H1 (cell line): ENCODE data around the gene CD46. TPM values are rescaled to one million over a fixed set of nuclear protein-coding genes. Genes with fewer than 3 reads are reported as not detected.

Experiments
- CTCF ChIA-PET: fragments of 300-600 bp; sonication (Branson Sonifier 250); formaldehyde crosslinking; loops from one replicate; lab custom pipeline; 2021; ENCODE audit not compliant: partially characterized antibody; lab: Charles Lee
- POLR2A ChIA-PET: fragments of 300-600 bp; sonication (Branson Sonifier 250); formaldehyde crosslinking; loops from one replicate; lab custom pipeline; 2021; ENCODE audit warnings: inconsistent platforms; ENCODE audit not compliant: partially characterized antibody; lab: Charles Lee
- DNase-seq, 2 experiments: peaks; one replicate each; pipeline versions ENCODE4 v3.0.0 to v3.0.0-alpha.2; 2010 to 2022; ENCODE audit warnings: low spot score in 2 of 2, low read depth in 1 of 2, mixed read lengths in 1 of 2
- FAIRE-seq: peaks from 2 replicates; lab custom pipeline; 2011; peaks lifted over from hg19 to GRCh38; lab: Jason Lieb, UNC
- H2AFZ ChIP-seq: 2 replicates; pipeline ENCODE4 v1.8.1; 2012; ENCODE audit warnings: low read length, inconsistent platforms
- H2AK5ac ChIP-seq: 2 replicates; pipeline ENCODE4 v1.6.1; 2013; ENCODE audit warnings: low read depth, low read length
- H2BK120ac ChIP-seq: replicated peaks from 2 replicates; pipeline ENCODE3; 2013; ENCODE audit warnings: low read depth, low read length, inconsistent platforms
- H2BK12ac ChIP-seq: 2 replicates; pipeline ENCODE4 v1.6.1; 2013; ENCODE audit warnings: low read depth, low read length
- H2BK15ac ChIP-seq: 2 replicates; pipeline ENCODE4 v1.6.1; 2013; ENCODE audit warnings: low read length
- H2BK20ac ChIP-seq: 2 replicates; pipeline ENCODE4 v1.6.1; 2013; ENCODE audit warnings: low read length
- H2BK5ac ChIP-seq: 2 replicates; pipeline ENCODE4 v1.6.1; 2013; ENCODE audit warnings: low read depth, low read length
- H3K14ac ChIP-seq: 2 replicates; pipeline ENCODE4 v1.6.1; 2013; ENCODE audit warnings: inconsistent platforms; ENCODE audit not compliant: insufficient read length
- H3K18ac ChIP-seq: 2 replicates; pipeline ENCODE4 v1.6.1; 2013; ENCODE audit warnings: low read length; ENCODE audit errors: extremely low read depth
- H3K23ac ChIP-seq: 2 replicates; pipeline ENCODE4 v1.6.1; 2013; ENCODE audit warnings: inconsistent platforms; ENCODE audit not compliant: insufficient read length
- H3K23me2 ChIP-seq: 2 replicates; pipeline ENCODE4 v1.6.1; 2013; ENCODE audit warnings: low read depth, low read length
- H3K27ac ChIP-seq: 2 replicates; pipeline ENCODE4 v1.6.1; 2011; ENCODE audit warnings: low read depth, low read length, inconsistent platforms
- H3K27me3 ChIP-seq, 4 experiments: replicated peaks in 1 of 4; 1 replicate in 1 of 4; 2 replicates in 3 of 4; pipeline versions ENCODE4 v1.6.1 to v1.8.1; 2011 to 2013; ENCODE audit warnings: low read length in 3 of 4, mild to moderate bottlenecking in 3 of 4, inconsistent platforms in 2 of 4, mixed read lengths in 2 of 4, moderate library complexity in 1 of 4; ENCODE audit not compliant: control insufficient read depth in 3 of 4, insufficient read depth in 3 of 4; ENCODE audit errors: extremely low read depth in 1 of 4
- H3K36me3 ChIP-seq, 4 experiments: 2 replicates each; pipeline versions ENCODE4 v1.6.1 to v1.8.1; 2011 to 2013; ENCODE audit warnings: mild to moderate bottlenecking in 4 of 4, low read length in 3 of 4, moderate library complexity in 2 of 4, control low read depth in 1 of 4, inconsistent platforms in 1 of 4; ENCODE audit not compliant: insufficient read depth in 4 of 4, control insufficient read depth in 2 of 4
- H3K4ac ChIP-seq: replicated peaks from 2 replicates; pipeline ENCODE3; 2013; ENCODE audit warnings: low read length, low read depth, mixed read lengths, inconsistent platforms; ENCODE audit not compliant: insufficient read length
- H3K4me1 ChIP-seq, 4 experiments: replicated peaks in 1 of 4; 1 replicate in 1 of 4; 2 replicates in 3 of 4; pipeline versions ENCODE4 v1.6.1 to v1.8.1; 2011 to 2013; ENCODE audit warnings: low read length in 3 of 4, inconsistent platforms in 2 of 4, mixed read lengths in 1 of 4; ENCODE audit not compliant: insufficient read depth in 4 of 4, control insufficient read depth in 3 of 4
- H3K4me2 ChIP-seq, 2 experiments: 2 replicates each; pipeline versions ENCODE4 v1.6.1 to v1.8.1; 2011 to 2013; ENCODE audit warnings: low read depth in 2 of 2, low read length in 2 of 2, control low read depth in 1 of 2, inconsistent platforms in 1 of 2, mild to moderate bottlenecking in 1 of 2; ENCODE audit not compliant: insufficient read depth in 1 of 2
- H3K4me3 ChIP-seq, 4 experiments: fragments of 200-600, 300-600 bp in 1 of 4; sonication (generic), shearing (Covaris generic), sonication (Bioruptor Twin) in 1 of 4; 2 replicates each; pipeline versions ENCODE4 v1.5.1 to v1.8.1; 2011 to 2016; ENCODE audit warnings: low read length in 4 of 4, low read depth in 3 of 4, control low read depth in 2 of 4, inconsistent platforms in 2 of 4, mild to moderate bottlenecking in 2 of 4, mixed read lengths in 1 of 4, moderate library complexity in 1 of 4; ENCODE audit not compliant: insufficient read depth in 2 of 4; ENCODE audit errors: extremely low read depth in 1 of 4
- H3K56ac ChIP-seq: replicated peaks from 2 replicates; pipeline ENCODE3; 2013; ENCODE audit warnings: low read depth, mild to moderate bottlenecking, mixed read lengths, low read length, inconsistent platforms; ENCODE audit not compliant: insufficient read length
- H3K79me1 ChIP-seq: 2 replicates; pipeline ENCODE4 v1.6.1; 2013; ENCODE audit warnings: low read depth, low read length, control low read depth
- H3K79me2 ChIP-seq, 2 experiments: 2 replicates each; pipeline versions ENCODE4 v1.6.1 to v1.8.1; 2012 to 2013; ENCODE audit warnings: low read length in 2 of 2, mild to moderate bottlenecking in 2 of 2, inconsistent platforms in 1 of 2; ENCODE audit not compliant: insufficient read depth in 2 of 2, control insufficient read depth in 1 of 2
- H3K9ac ChIP-seq, 4 experiments: replicated peaks in 1 of 4; 1 replicate in 1 of 4; 2 replicates in 3 of 4; pipeline versions ENCODE4 v1.6.1 to v1.8.1; 2011 to 2013; ENCODE audit warnings: low read depth in 3 of 4, low read length in 3 of 4, control low read depth in 2 of 4, mild to moderate bottlenecking in 2 of 4, moderate library complexity in 2 of 4, inconsistent platforms in 1 of 4; ENCODE audit errors: extremely low read depth in 1 of 4
- H3K9me3 ChIP-seq, 2 experiments: 2 replicates each; pipeline versions ENCODE4 v1.6.1 to v1.8.1; 2012 to 2013; ENCODE audit warnings: mild to moderate bottlenecking in 2 of 2, moderate library complexity in 2 of 2, control low read depth in 1 of 2, inconsistent platforms in 1 of 2, low read depth in 1 of 2, low read length in 1 of 2, mixed read lengths in 1 of 2; ENCODE audit not compliant: insufficient read depth in 2 of 2
- H4K20me1 ChIP-seq, 2 experiments: replicated peaks in 1 of 2; 2 replicates each; pipeline versions ENCODE3 to v1.8.1; 2011 to 2013; ENCODE audit warnings: inconsistent platforms in 2 of 2, low read length in 2 of 2, mild to moderate bottlenecking in 1 of 2; ENCODE audit not compliant: insufficient read depth in 2 of 2, control insufficient read depth in 1 of 2
- H4K5ac ChIP-seq: 2 replicates; pipeline ENCODE4 v1.6.1; 2013; ENCODE audit warnings: low read length, low read depth, mixed read lengths, inconsistent platforms; ENCODE audit not compliant: insufficient read length
- H4K8ac ChIP-seq: 2 replicates; pipeline ENCODE4 v1.8.0; 2013; ENCODE audit warnings: mild to moderate bottlenecking, moderate library complexity, low read length, inconsistent platforms; ENCODE audit not compliant: insufficient read depth; ENCODE audit errors: extremely low read depth
- H4K91ac ChIP-seq: replicated peaks from 2 replicates; pipeline ENCODE3; 2013; ENCODE audit warnings: low read length, mixed read lengths, inconsistent platforms; ENCODE audit not compliant: insufficient read length
- CEBPB ChIP-seq: IDR thresholded peaks from 2 replicates; pipeline ENCODE4 v1.6.1; 2012; ENCODE audit warnings: low read depth, low read length
- JUND ChIP-seq: IDR thresholded peaks from 2 replicates; pipeline ENCODE4 v1.6.1; 2011; ENCODE audit warnings: mild to moderate bottlenecking, improper control_type of control experiment, low read length
- WGBS, 2 experiments: shearing (Covaris generic) in 1 of 2; methylation state at CpG; one replicate each; pipeline versions ENCODE4 v1.1.6 to v1.1.7; 2013 to 2015; ENCODE audit warnings: low lambda C conversion rate in 2 of 2, mixed read lengths in 2 of 2, inconsistent platforms in 1 of 2, low coverage in 1 of 2, missing lambda C conversion rate in 1 of 2; ENCODE audit not compliant: insufficient replicate concordance in 2 of 2, insufficient coverage in 1 of 2, insufficient read length in 1 of 2; ENCODE audit errors: extremely low coverage in 1 of 2, missing lambda C conversion rate in 1 of 2; 5-methylcytosine and 5-hydroxymethylcytosine counted together
- polyA plus RNA-seq, 7 experiments: library from polyadenylated mRNA; depleted of rRNA in 3 of 7; stranded (reverse) in 5 of 7; unstranded in 2 of 7; fragments of >200 nt in 5 of 7; fragments of 200-250 nt in 2 of 7; gene quantifications; 1 replicate in 5 of 7; 2 replicates in 1 of 7; 4 replicates in 1 of 7; pipeline versions ENCODE4 v1.2.1 to v1.2.3, GENCODE V29; 2011 to 2013; ENCODE audit warnings: missing spikeins in 2 of 7, mixed read lengths in 2 of 7
- total RNA-seq: library from RNA; stranded (reverse); fragmentation: NEBNext Ultra II Directional; extraction: Animal tissue kit (Norgen Biotek cat#: 25700); gene quantifications from 2 replicates; pipeline ENCODE4 v1.2.1, GENCODE V29; 2021
- TF ChIP-seq, protein P1 (sequence below): IDR thresholded peaks from 2 replicates; pipeline ENCODE4 v1.6.1; 2012; ENCODE audit warnings: low read length, inconsistent platforms

Gene CD46
- total and polyA plus RNA-seq, 2 of the 8 experiments (the other 6 are each of a cell fraction or from before 2014, with no cell fraction given): 60.9 to 113 TPM

- no peak overlapping the region for H4K91ac ChIP-seq
- CTCF ChIA-PET: interaction anchor here (0.8 to 1.5 kb wide), 6 partner anchors 11 to 302 kb away, joined by 3 to 6 read pairs (median 3); no protein-coding TSS in a partner anchor
- no peaks in the 10 kb centered on the region for H3K79me1 ChIP-seq
- H3K4me1 ChIP-seq: no peaks in the 10 kb centered on the region
- no peak overlapping the region for H3K14ac ChIP-seq
- H3K4ac ChIP-seq: no peak overlapping the region
- TF ChIP-seq JUND (no peak), CEBPB (peak; percentile 90)
- TF ChIP-seq, protein P1, sequence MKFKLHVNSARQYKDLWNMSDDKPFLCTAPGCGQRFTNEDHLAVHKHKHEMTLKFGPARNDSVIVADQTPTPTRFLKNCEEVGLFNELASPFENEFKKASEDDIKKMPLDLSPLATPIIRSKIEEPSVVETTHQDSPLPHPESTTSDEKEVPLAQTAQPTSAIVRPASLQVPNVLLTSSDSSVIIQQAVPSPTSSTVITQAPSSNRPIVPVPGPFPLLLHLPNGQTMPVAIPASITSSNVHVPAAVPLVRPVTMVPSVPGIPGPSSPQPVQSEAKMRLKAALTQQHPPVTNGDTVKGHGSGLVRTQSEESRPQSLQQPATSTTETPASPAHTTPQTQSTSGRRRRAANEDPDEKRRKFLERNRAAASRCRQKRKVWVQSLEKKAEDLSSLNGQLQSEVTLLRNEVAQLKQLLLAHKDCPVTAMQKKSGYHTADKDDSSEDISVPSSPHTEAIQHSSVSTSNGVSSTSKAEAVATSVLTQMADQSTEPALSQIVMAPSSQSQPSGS: no peak
- TF ChIP-seq, all 59 proteins: peak for 1
- WGBS, 2 experiments: 84% methylated on average over 5 of the region's 5 CpGs; no CpG with 5 or more reads in 1 of the 2 experiments
- no peak overlapping the region for H3K4me2 ChIP-seq
- no peak overlapping the region for H3K4me3 ChIP-seq
- H2AK5ac ChIP-seq: no peak overlapping the region
- H3K9me3 ChIP-seq: no peaks in the 10 kb centered on the region
- H2BK12ac ChIP-seq: no peak overlapping the region
- no peak overlapping the region for H3K9ac ChIP-seq
- no peaks in the 10 kb centered on the region for H3K23me2 ChIP-seq
- no peaks in the 10 kb centered on the region for H4K20me1 ChIP-seq
- POLR2A ChIA-PET: no interaction called here
- no peaks in the 10 kb centered on the region for H3K27me3 ChIP-seq
- no peaks in the 10 kb centered on the region for H3K36me3 ChIP-seq
- no peak overlapping the region for H3K56ac ChIP-seq
- FAIRE-seq (no peak), DNase-seq (no peak)
- no peak overlapping the region for H2BK5ac ChIP-seq
- H2BK20ac ChIP-seq: no peak overlapping the region
- no peak overlapping the region for H2BK15ac ChIP-seq
- no peak overlapping the region for H4K8ac ChIP-seq
- H3K18ac ChIP-seq: no peak overlapping the region
- no peak overlapping the region for H3K23ac ChIP-seq
- no peaks in the 10 kb centered on the region for H3K79me2 ChIP-seq
- no peak overlapping the region for H2BK120ac ChIP-seq
- H2AFZ ChIP-seq: no peak overlapping the region
- no peak overlapping the region for H4K5ac ChIP-seq
- H3K27ac ChIP-seq: no peak overlapping the region
These were observed 48.1 kb upstream of the CD46 start for GRCh38 chr1:207703712-207704111.
